Smooth muscle cell (in vitro differentiated cells): ENCODE measurements around the gene PDAP1. TPM values are rescaled to one million over a fixed set of nuclear protein-coding genes. Genes with fewer than 3 reads are reported as not detected.

Experiments
- DNase-seq: peaks from one replicate; lab custom pipeline; 2025; ENCODE audit not compliant: unreplicated experiment; lab: John Stamatoyannopoulos, UW
- H2AFZ ChIP-seq: fragments of 200-600 bp; sonication (generic); 2 replicates; pipeline ENCODE4 v1.6.0; 2016; ENCODE audit warnings: antibody characterized with exemption, low read depth, mild to moderate bottlenecking
- H3F3A ChIP-seq: fragments of 200-600 bp; sonication (generic); 2 replicates; pipeline ENCODE4 v1.6.0; 2017; ENCODE audit warnings: antibody characterized with exemption, low read depth
- H3K27ac ChIP-seq: fragments of 200-600 bp; sonication (generic); 2 replicates; pipeline ENCODE4 v1.5.1; 2016; ENCODE audit warnings: low read depth, mild to moderate bottlenecking
- H3K27me3 ChIP-seq: fragments of 200-600 bp; sonication (generic); 2 replicates; pipeline ENCODE4 v1.6.1; 2016; ENCODE audit warnings: low read depth, mild to moderate bottlenecking
- H3K36me3 ChIP-seq: fragments of 200-600 bp; sonication (generic); 2 replicates; pipeline ENCODE4 v1.5.1; 2016; ENCODE audit warnings: low read depth
- H3K4me1 ChIP-seq: fragments of 200-600 bp; sonication (generic); 2 replicates; pipeline ENCODE4 v1.5.1; 2016; ENCODE audit warnings: low read depth
- H3K4me2 ChIP-seq: fragments of 200-600 bp; sonication (generic); 2 replicates; pipeline ENCODE4 v1.6.0; 2016; ENCODE audit warnings: mild to moderate bottlenecking
- H3K4me3 ChIP-seq: fragments of 200-600 bp; sonication (generic); 2 replicates; pipeline ENCODE4 v1.5.1; 2016; ENCODE audit warnings: mild to moderate bottlenecking
- H3K79me2 ChIP-seq: fragments of 200-600 bp; sonication (generic); 2 replicates; pipeline ENCODE4 v1.6.0; 2016; ENCODE audit warnings: low read depth, mild to moderate bottlenecking
- H3K9ac ChIP-seq: fragments of 200-600 bp; sonication (generic); 2 replicates; pipeline ENCODE4 v1.6.0; 2016; ENCODE audit warnings: low read depth
- H3K9me3 ChIP-seq: fragments of 200-600 bp; sonication (generic); replicated peaks from 2 replicates; pipeline ENCODE4 v1.5.1; 2016; ENCODE audit warnings: low read depth
- H4K20me1 ChIP-seq: fragments of 200-600 bp; sonication (generic); 2 replicates; pipeline ENCODE4 v1.6.0; 2016; ENCODE audit warnings: low read depth
- CTCF ChIP-seq: fragments of 200-600 bp; sonication (generic); IDR thresholded peaks from 2 replicates; pipeline ENCODE4 v1.5.1; 2017; ENCODE audit warnings: borderline replicate concordance, mild to moderate bottlenecking, antibody characterized with exemption; ENCODE audit not compliant: insufficient read depth, poor library complexity, severe bottlenecking
- WGBS: methylation state at CpG from one replicate; pipeline ENCODE4 v1.1.7; 2016; ENCODE audit warnings: low lambda C conversion rate; 5-methylcytosine and 5-hydroxymethylcytosine counted together
- polyA plus RNA-seq: library from polyadenylated mRNA; unstranded; fragments of >200 nt; fragmentation: Nextera tagmentation; extraction: Ambion mirVana; gene quantifications from 2 replicates; pipeline ENCODE4 v1.2.1, GENCODE V29; 2016
- total RNA-seq: library from RNA; depleted of rRNA; stranded (reverse); fragments of >200 nt; gene quantifications from 2 replicates; pipeline ENCODE4 v1.2.3, GENCODE V29; 2014

PDAP1 gene
- total and polyA plus RNA-seq, 2 experiments from 2014 or later: 77.3 to 89.4 TPM

GRCh38 chr7:99373091-99374066 is 35.0 kb downstream of the PDAP1 start:
- Histone ChIP-seq H3K36me3 (no peaks in the 10 kb centered on the region), H2AFZ (no peak overlapping the region), H3F3A (peaks cover 6% of the 10 kb centered on the region), H3K27me3 (no peaks in the 10 kb centered on the region), H3K9me3 (no peaks in the 10 kb centered on the region), H3K4me3 (peak overlapping the region; percentile 96), H3K79me2 (peaks cover 31% of the 10 kb centered on the region), H3K4me1 (no peaks in the 10 kb centered on the region), H3K9ac (no peak overlapping the region), H3K27ac (no peak overlapping the region), H3K4me2 (peak overlapping the region; percentile 86), H4K20me1 (peaks cover 13% of the 10 kb centered on the region)
- no peak for TF ChIP-seq CTCF
- 87% methylated on average over 41 of the region's 41 CpGs for whole genome bisulfite sequencing
- no peak for DNase-seq

- H3K27me3 ChIP-seq: no peaks in the 10 kb centered on the region
- H3F3A ChIP-seq: peaks cover 2% of the 10 kb centered on the region
- H3K4me1 ChIP-seq: no peaks in the 10 kb centered on the region
- H3K9ac ChIP-seq: no peak overlapping the region
- no peak for TF ChIP-seq CTCF
- H3K79me2 ChIP-seq: peaks cover 28% of the 10 kb centered on the region
- H3K4me3 ChIP-seq: no peak overlapping the region
- H4K20me1 ChIP-seq: peaks cover 13% of the 10 kb centered on the region
- H3K27ac ChIP-seq: no peak overlapping the region
- DNase-seq: no peak
- H3K36me3 ChIP-seq: no peaks in the 10 kb centered on the region
- no peak overlapping the region for H2AFZ ChIP-seq
- no peaks in the 10 kb centered on the region for H3K9me3 ChIP-seq
- no peak overlapping the region for H3K4me2 ChIP-seq
- 70% methylated on average over 21 of the region's 21 CpGs for WGBS
These were observed 35.9 kb downstream of the PDAP1 start for GRCh38 chr7:99372275-99373090.

GRCh38 chr7:99371376-99371920 is 36.9 kb downstream of the PDAP1 start:
- Histone ChIP-seq H3K27me3 (no peaks in the 10 kb centered on the region), H2AFZ (no peak overlapping the region), H3K27ac (no peak overlapping the region), H3K4me1 (no peaks in the 10 kb centered on the region), H3K79me2 (peaks cover 19% of the 10 kb centered on the region), H3K9me3 (no peaks in the 10 kb centered on the region), H3K4me2 (no peak overlapping the region), H3F3A (peaks cover 6% of the 10 kb centered on the region), H3K36me3 (no peaks in the 10 kb centered on the region), H3K4me3 (no peak overlapping the region), H3K9ac (no peak overlapping the region), H4K20me1 (peaks cover 11% of the 10 kb centered on the region)
- DNase-seq: no peak
- WGBS: 75% methylated on average over 11 of the region's 11 CpGs
- no peak for TF ChIP-seq CTCF
